SK-N-MC (cell line): ENCODE results near the gene NMRK1.

ENCODE experiments used
- DNase-seq: peaks from one replicate; pipeline ENCODE4 v3.0.0-alpha.2; 2011; ENCODE audit warnings: low read depth, low spot score
- H3K27ac ChIP-seq: fragments of 200-600 bp; sonication (generic); 2 replicates; pipeline ENCODE4 v1.5.1; 2016; ENCODE audit warnings: mixed run types
- H3K36me3 ChIP-seq: fragments of 200-600 bp; sonication (generic); 2 replicates; pipeline ENCODE4 v1.6.1; 2017; ENCODE audit warnings: antibody characterized with exemption, low read length, mixed read lengths; ENCODE audit not compliant: insufficient read depth
- H3K4me3 ChIP-seq: fragments of 200-600 bp; sonication (generic); 2 replicates; pipeline ENCODE4 v1.5.1; 2016
- H3K9ac ChIP-seq: fragments of 200-600 bp; sonication (generic); 2 replicates; pipeline ENCODE4 v1.8.0; 2017; ENCODE audit warnings: mixed run types, mixed read lengths; ENCODE audit not compliant: insufficient read length
- H3K9me3 ChIP-seq: fragments of 200-600 bp; sonication (generic); 2 replicates; pipeline ENCODE4 v1.6.1; 2017; ENCODE audit warnings: low read depth, mild to moderate bottlenecking, antibody characterized with exemption, low read length, moderate library complexity, mixed read lengths
- EZH2 ChIP-seq: fragments of 200-600 bp; sonication (generic); IDR thresholded peaks from one replicate; pipeline ENCODE4 v1.6.1; 2017; ENCODE audit warnings: antibody characterized with exemption
- FOXP2 ChIP-seq: optimal IDR thresholded peaks from 2 replicates; pipeline ENCODE3; 2011; ENCODE audit warnings: mild to moderate bottlenecking, moderate library complexity; ENCODE audit not compliant: insufficient read depth; ENCODE audit errors: extremely low read length, control extremely low read depth
- POLR2AphosphoS5 ChIP-seq: IDR thresholded peaks from 2 replicates; pipeline ENCODE4 v1.6.1; 2012; ENCODE audit warnings: mild to moderate bottlenecking, low read depth, low read length, borderline replicate concordance

The NMRK1 gene

GRCh38 chr9:75054368-75055001 lies 33.5 kb downstream of the NMRK1 start:
- TF ChIP-seq FOXP2 (no peak), POLR2AphosphoS5 (no peak), EZH2 (no peak)
- H3K9ac ChIP-seq: no peak overlapping the region
- no peak for DNase-seq
- no peaks in the 10 kb centered on the region for H3K9me3 ChIP-seq
- no peaks in the 10 kb centered on the region for H3K36me3 ChIP-seq
- no peak overlapping the region for H3K4me3 ChIP-seq
- H3K27ac ChIP-seq: no peak overlapping the region

- Histone ChIP-seq H3K9me3 (no peaks in the 10 kb centered on the region), H3K36me3 (no peaks in the 10 kb centered on the region), H3K27ac (no peak overlapping the region), H3K9ac (no peak overlapping the region), H3K4me3 (no peak overlapping the region)
- TF ChIP-seq EZH2 (no peak), POLR2AphosphoS5 (no peak), FOXP2 (no peak)
- DNase-seq: no peak
Measured at GRCh38 chr9:75053869-75054268, 34.1 kb downstream of the NMRK1 start.

DNA sequence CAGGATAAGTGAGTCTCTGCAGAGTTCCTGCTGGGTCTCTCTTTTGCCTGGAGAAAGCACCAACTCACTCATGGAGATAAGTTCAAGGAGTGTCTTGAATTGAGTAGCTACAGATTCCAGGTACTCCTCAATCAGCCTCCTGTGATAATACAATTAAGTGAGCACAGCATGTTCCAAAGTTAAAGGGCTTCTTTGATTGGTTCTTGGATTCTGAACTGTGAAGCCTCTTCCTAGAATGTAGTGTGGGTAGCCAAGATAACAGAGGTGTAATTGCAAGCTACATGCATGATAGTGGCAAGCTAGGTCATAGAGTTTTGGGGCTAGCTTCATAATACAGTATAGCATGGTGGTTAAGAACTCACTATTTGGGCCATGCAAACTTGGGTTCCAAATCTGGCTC lies 36.7 kb downstream of the NMRK1 start:
- Histone ChIP-seq H3K9me3 (no peaks in the 10 kb centered on the region), H3K27ac (no peak overlapping the region), H3K9ac (no peak overlapping the region), H3K4me3 (no peak overlapping the region), H3K36me3 (no peaks in the 10 kb centered on the region)
- no peak for TF ChIP-seq FOXP2
- TF ChIP-seq POLR2AphosphoS5: no peak
- no peak for TF ChIP-seq EZH2
- DNase-seq: no peak

- Histone ChIP-seq H3K9me3 (no peaks in the 10 kb centered on the region), H3K4me3 (no peak overlapping the region), H3K9ac (no peak overlapping the region), H3K36me3 (no peaks in the 10 kb centered on the region), H3K27ac (no peak overlapping the region)
- no peak for DNase-seq
- TF ChIP-seq EZH2 (no peak), POLR2AphosphoS5 (no peak), FOXP2 (no peak)
Measured at GRCh38 chr9:75047506-75047905, 40.4 kb downstream of the NMRK1 start.

DNA sequence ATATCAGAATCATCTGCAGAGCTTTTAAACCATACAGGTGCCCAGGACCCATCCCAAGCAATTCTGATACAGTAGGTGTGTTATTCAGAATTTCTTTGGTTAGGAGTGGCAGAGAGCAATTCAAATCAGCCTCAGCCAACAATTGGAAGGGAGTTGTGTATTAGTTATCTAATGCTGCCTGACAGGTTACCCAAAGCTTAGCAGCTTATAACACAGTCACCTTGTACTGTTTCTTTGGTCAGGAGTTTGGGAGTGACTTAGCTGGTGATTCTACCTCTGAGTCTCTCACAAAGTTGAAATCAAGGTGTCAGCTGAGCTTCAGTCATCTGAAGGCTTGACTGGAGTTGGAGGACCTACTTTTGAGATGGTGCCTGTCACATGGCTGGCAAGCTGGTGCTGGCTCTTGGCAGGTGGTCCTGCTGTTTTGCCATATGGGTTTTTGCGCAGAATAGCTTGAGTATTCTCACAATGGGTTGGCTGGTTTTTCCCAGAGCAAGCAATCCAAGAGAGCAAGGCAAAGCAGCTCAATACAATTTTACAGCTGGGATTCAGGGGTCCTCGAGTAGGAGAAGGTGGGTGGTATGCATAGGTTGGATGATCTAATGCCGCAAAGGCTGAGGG lies 41.1 kb downstream of the NMRK1 start:
- no peak for DNase-seq
- TF ChIP-seq POLR2AphosphoS5 (no peak), FOXP2 (no peak), EZH2 (no peak)
- no peak overlapping the region for H3K4me3 ChIP-seq
- no peaks in the 10 kb centered on the region for H3K36me3 ChIP-seq
- H3K27ac ChIP-seq: no peak overlapping the region
- H3K9me3 ChIP-seq: no peaks in the 10 kb centered on the region
- no peak overlapping the region for H3K9ac ChIP-seq

- H3K4me3 ChIP-seq: no peak overlapping the region
- no peak overlapping the region for H3K9ac ChIP-seq
- no peaks in the 10 kb centered on the region for H3K9me3 ChIP-seq
- no peaks in the 10 kb centered on the region for H3K36me3 ChIP-seq
- H3K27ac ChIP-seq: no peak overlapping the region
- no peak for DNase-seq
- TF ChIP-seq EZH2 (no peak), POLR2AphosphoS5 (no peak), FOXP2 (no peak)
Measured at GRCh38 chr9:75041041-75041440, 46.9 kb downstream of the NMRK1 start.

- Histone ChIP-seq H3K9ac (no peak overlapping the region), H3K4me3 (no peak overlapping the region), H3K9me3 (no peaks in the 10 kb centered on the region), H3K27ac (no peak overlapping the region), H3K36me3 (no peaks in the 10 kb centered on the region)
- TF ChIP-seq POLR2AphosphoS5: no peak
- no peak for DNase-seq
Measured at GRCh38 chr9:75039801-75040200, 48.2 kb downstream of the NMRK1 start.

DNA sequence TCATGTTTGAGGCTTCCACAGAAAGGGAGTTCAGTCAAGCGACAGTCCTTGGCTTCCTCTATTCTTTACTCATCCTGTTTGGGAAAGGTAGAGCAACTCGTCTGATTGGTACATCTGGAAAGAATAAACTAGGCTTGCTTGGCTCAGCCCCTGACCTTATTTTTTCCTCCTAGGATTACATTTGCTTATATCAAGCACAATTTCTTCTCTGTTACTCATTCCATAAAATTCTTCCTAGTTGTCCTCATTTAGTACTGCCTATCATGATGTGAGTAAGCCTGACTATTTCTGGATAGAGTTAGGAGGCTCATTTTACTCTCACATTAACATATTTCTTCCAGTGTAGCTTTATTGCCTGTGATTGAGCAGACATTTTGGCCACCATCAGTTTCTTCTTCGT lies 48.9 kb downstream of the NMRK1 start:
- Histone ChIP-seq H3K9ac (no peak overlapping the region), H3K27ac (no peak overlapping the region), H3K9me3 (no peaks in the 10 kb centered on the region), H3K4me3 (no peak overlapping the region), H3K36me3 (no peaks in the 10 kb centered on the region)
- no peak for DNase-seq
- TF ChIP-seq EZH2 (no peak), POLR2AphosphoS5 (no peak), FOXP2 (no peak)

- no peak overlapping the region for H3K4me3 ChIP-seq
- no peak overlapping the region for H3K9ac ChIP-seq
- no peak for TF ChIP-seq FOXP2
- TF ChIP-seq POLR2AphosphoS5: no peak
- no peak for TF ChIP-seq EZH2
- DNase-seq: no peak
- no peak overlapping the region for H3K27ac ChIP-seq
- no peaks in the 10 kb centered on the region for H3K9me3 ChIP-seq
- no peaks in the 10 kb centered on the region for H3K36me3 ChIP-seq
Measured at GRCh38 chr9:75036793-75037192, 51.2 kb downstream of the NMRK1 start.
